ENCODE measurements around the gene GRM7.

GRM7 gene

GRCh38 chr3:7693976-7694375, 833.1 kb downstream of the GRM7 start:
- DNase-seq (ENCODE audit: low spot score) = no peak
- in situ Hi-C loops (cut with MboI; ENCODE audit: low pct_unique_long_range_greater_than_20kb, low sequenced_read_pairs, unreplicated experiment) = no loop called here
- TF ChIP-seq, protein P1, sequence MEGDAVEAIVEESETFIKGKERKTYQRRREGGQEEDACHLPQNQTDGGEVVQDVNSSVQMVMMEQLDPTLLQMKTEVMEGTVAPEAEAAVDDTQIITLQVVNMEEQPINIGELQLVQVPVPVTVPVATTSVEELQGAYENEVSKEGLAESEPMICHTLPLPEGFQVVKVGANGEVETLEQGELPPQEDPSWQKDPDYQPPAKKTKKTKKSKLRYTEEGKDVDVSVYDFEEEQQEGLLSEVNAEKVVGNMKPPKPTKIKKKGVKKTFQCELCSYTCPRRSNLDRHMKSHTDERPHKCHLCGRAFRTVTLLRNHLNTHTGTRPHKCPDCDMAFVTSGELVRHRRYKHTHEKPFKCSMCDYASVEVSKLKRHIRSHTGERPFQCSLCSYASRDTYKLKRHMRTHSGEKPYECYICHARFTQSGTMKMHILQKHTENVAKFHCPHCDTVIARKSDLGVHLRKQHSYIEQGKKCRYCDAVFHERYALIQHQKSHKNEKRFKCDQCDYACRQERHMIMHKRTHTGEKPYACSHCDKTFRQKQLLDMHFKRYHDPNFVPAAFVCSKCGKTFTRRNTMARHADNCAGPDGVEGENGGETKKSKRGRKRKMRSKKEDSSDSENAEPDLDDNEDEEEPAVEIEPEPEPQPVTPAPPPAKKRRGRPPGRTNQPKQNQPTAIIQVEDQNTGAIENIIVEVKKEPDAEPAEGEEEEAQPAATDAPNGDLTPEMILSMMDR (IDR thresholded peaks at IDR 0.05; ENCODE audit: extremely low read depth, insufficient read depth, missing control alignments) = no peak

- in situ Hi-C loops (cut with MboI; ENCODE audit: low pct_unique_long_range_greater_than_20kb, low sequenced_read_pairs, unreplicated experiment) = no loop called here
- DNase-seq (ENCODE audit: low spot score) = no peak
- TF ChIP-seq, protein P1 (IDR thresholded peaks at IDR 0.05; ENCODE audit: extremely low read depth, insufficient read depth, missing control alignments) = no peak
Observed at GRCh38 chr3:7695049-7695448, 834.1 kb downstream of the GRM7 start.

- in situ Hi-C loops (cut with MboI; ENCODE audit: low pct_unique_long_range_greater_than_20kb, low sequenced_read_pairs, unreplicated experiment) = no loop called here
- no peak for DNase-seq (ENCODE audit: low spot score)
- TF ChIP-seq, protein P1 (IDR thresholded peaks at IDR 0.05; ENCODE audit: extremely low read depth, insufficient read depth, missing control alignments) = no peak
Observed at GRCh38 chr3:7696320-7696719, 835.4 kb downstream of the GRM7 start.

GRCh38 chr3:7697548-7697947, 836.6 kb downstream of the GRM7 start:
- TF ChIP-seq, protein P1 (IDR thresholded peaks at IDR 0.05; ENCODE audit: extremely low read depth, insufficient read depth, missing control alignments) = no peak
- DNase-seq (ENCODE audit: low spot score) = no peak
- in situ Hi-C loops (cut with MboI; ENCODE audit: low pct_unique_long_range_greater_than_20kb, low sequenced_read_pairs, unreplicated experiment) = no loop called here

DNA sequence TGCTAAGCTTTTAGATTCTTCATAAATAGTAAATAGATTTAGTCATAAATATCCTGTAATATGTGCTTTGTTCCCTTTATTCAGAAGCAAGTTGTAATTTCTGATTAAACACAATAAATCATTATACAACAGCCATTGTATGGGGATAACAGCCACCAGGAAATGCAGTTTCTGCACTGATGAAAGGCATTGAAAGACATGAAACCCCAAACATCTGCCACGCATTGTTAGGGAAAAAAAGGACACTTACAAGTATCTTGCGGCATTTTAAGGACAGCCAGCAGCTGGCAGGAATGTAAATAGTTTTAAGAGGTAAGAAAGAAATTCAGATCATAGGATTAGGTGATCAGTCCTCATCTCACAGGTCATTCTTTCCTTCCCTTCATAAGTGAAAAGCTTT, 839.6 kb downstream of the GRM7 start:
- TF ChIP-seq, protein P1 (IDR thresholded peaks at IDR 0.05; ENCODE audit: extremely low read depth, insufficient read depth, missing control alignments) = no peak
- in situ Hi-C loops (cut with MboI; ENCODE audit: low pct_unique_long_range_greater_than_20kb, low sequenced_read_pairs, unreplicated experiment) = no loop called here
- no peak for DNase-seq (ENCODE audit: low spot score)

- in situ Hi-C loops (cut with MboI; ENCODE audit: low pct_unique_long_range_greater_than_20kb, low sequenced_read_pairs, unreplicated experiment) = no loop called here
- no peak for DNase-seq (ENCODE audit: low spot score)
Observed at GRCh38 chr3:7700977-7701376, 840.1 kb downstream of the GRM7 start.

More at GRCh38 chr3:7700977-7701376, 840.1 kb downstream of the GRM7 start:
- TF ChIP-seq, protein P1 (IDR thresholded peaks at IDR 0.05; ENCODE audit: extremely low read depth, insufficient read depth, missing control alignments) = no peak
